HAP-1 (cell line): ENCODE data around the gene LGALS12.

Experiments
- DNase-seq, 2 experiments: peaks; one replicate each; pipeline ENCODE4 v3.0.0-alpha.2; 2016 to 2020; ENCODE audit warnings: low spot score in 2 of 2
- H3K27me3 ChIP-seq: fragments of 250-450 bp; sonication (Bioruptor Pico); 2 replicates; pipeline ENCODE4 v1.5.1; 2020; ENCODE audit warnings: low read depth, mild to moderate bottlenecking, moderate library complexity
- H3K36me3 ChIP-seq: fragments of 250-450 bp; sonication (Bioruptor Pico); replicated peaks from 2 replicates; pipeline ENCODE4 v1.5.1; 2020; ENCODE audit warnings: mild to moderate bottlenecking
- H3K4me1 ChIP-seq: fragments of 250-450 bp; sonication (Bioruptor Pico); 2 replicates; pipeline ENCODE4 v1.5.1; 2020; ENCODE audit warnings: mild to moderate bottlenecking
- H3K4me3 ChIP-seq: fragments of 250-450 bp; sonication (Bioruptor Pico); 2 replicates; pipeline ENCODE4 v1.5.1; 2020; ENCODE audit warnings: mild to moderate bottlenecking, moderate library complexity
- H3K9me3 ChIP-seq: fragments of 250-450 bp; sonication (Bioruptor Pico); 2 replicates; pipeline ENCODE4 v1.5.1; 2020; ENCODE audit warnings: mild to moderate bottlenecking, moderate library complexity
- in situ Hi-C: fragments of 300-500 bp; cut with MboI; formaldehyde crosslinking; loops from 3 replicates; pipeline ENCODE4 v1.14.3; 2020; ENCODE audit warnings: low sequenced_read_pairs, inconsistent platforms, mixed read lengths

Gene LGALS12

GRCh38 chr11:63491636-63492372 is 14.1 kb upstream of the LGALS12 start:
- H3K4me1 ChIP-seq, result peaks cover 31% of the 10 kb centered on the region
- no peaks in the 10 kb centered on the region for H3K27me3 ChIP-seq
- H3K9me3 ChIP-seq, result no peaks in the 10 kb centered on the region
- in situ Hi-C loops, result no loop called here
- no peak for DNase-seq
- H3K36me3 ChIP-seq, result no peaks in the 10 kb centered on the region
- no peak overlapping the region for H3K4me3 ChIP-seq

- Histone ChIP-seq H3K4me3 (no peak overlapping the region), H3K4me1 (peaks cover 31% of the 10 kb centered on the region), H3K27me3 (no peaks in the 10 kb centered on the region), H3K9me3 (peaks cover 1% of the 10 kb centered on the region), H3K36me3 (no peaks in the 10 kb centered on the region)
- no peak for DNase-seq
- in situ Hi-C loops, result no loop called here
These were observed 13.4 kb upstream of the LGALS12 start for GRCh38 chr11:63492441-63492840.

GRCh38 chr11:63493127-63493526 is 12.8 kb upstream of the LGALS12 start:
- no peaks in the 10 kb centered on the region for H3K36me3 ChIP-seq
- H3K9me3 ChIP-seq, result peaks cover 5% of the 10 kb centered on the region
- DNase-seq, result no peak
- no peaks in the 10 kb centered on the region for H3K27me3 ChIP-seq
- peaks cover 31% of the 10 kb centered on the region for H3K4me1 ChIP-seq
- no peak overlapping the region for H3K4me3 ChIP-seq
- in situ Hi-C loops, result no loop called here

GRCh38 chr11:63494975-63495374 is 10.9 kb upstream of the LGALS12 start:
- in situ Hi-C loops, result no loop called here
- no peaks in the 10 kb centered on the region for H3K36me3 ChIP-seq
- no peak overlapping the region for H3K4me3 ChIP-seq
- H3K4me1 ChIP-seq, result peaks cover 17% of the 10 kb centered on the region
- no peaks in the 10 kb centered on the region for H3K27me3 ChIP-seq
- DNase-seq, result no peak
- H3K9me3 ChIP-seq, result peaks cover 5% of the 10 kb centered on the region

GRCh38 chr11:63499874-63500273 is 6.0 kb upstream of the LGALS12 start:
- Histone ChIP-seq H3K4me1 (peaks cover 31% of the 10 kb centered on the region), H3K36me3 (no peaks in the 10 kb centered on the region), H3K27me3 (no peaks in the 10 kb centered on the region), H3K4me3 (no peak overlapping the region), H3K9me3 (peaks cover 15% of the 10 kb centered on the region)
- no peak for DNase-seq
- in situ Hi-C loops, result no loop called here

GRCh38 chr11:63501236-63501635 is 4.6 kb upstream of the LGALS12 start:
- H3K4me3 ChIP-seq, result no peak overlapping the region
- H3K9me3 ChIP-seq, result peaks cover 15% of the 10 kb centered on the region
- in situ Hi-C loops, result no loop called here
- peak; percentile 33 to 83 for DNase-seq
- H3K27me3 ChIP-seq, result no peaks in the 10 kb centered on the region
- no peaks in the 10 kb centered on the region for H3K36me3 ChIP-seq
- peaks cover 31% of the 10 kb centered on the region for H3K4me1 ChIP-seq

- Histone ChIP-seq H3K27me3 (no peaks in the 10 kb centered on the region), H3K9me3 (peaks cover 14% of the 10 kb centered on the region), H3K4me3 (no peak overlapping the region), H3K36me3 (no peaks in the 10 kb centered on the region), H3K4me1 (peaks cover 31% of the 10 kb centered on the region)
- DNase-seq, result no peak
- in situ Hi-C loops, result no loop called here
These were observed 3.5 kb upstream of the LGALS12 start for GRCh38 chr11:63502252-63502820.

- peaks cover 10% of the 10 kb centered on the region for H3K9me3 ChIP-seq
- in situ Hi-C loops, result no loop called here
These were observed 2.4 kb upstream of the LGALS12 start for GRCh38 chr11:63503492-63503891.

GRCh38 chr11:63504054-63504453 is 1.8 kb upstream of the LGALS12 start:
- Histone ChIP-seq H3K4me1 (peaks cover 31% of the 10 kb centered on the region), H3K4me3 (no peak overlapping the region), H3K9me3 (peaks cover 10% of the 10 kb centered on the region), H3K27me3 (no peaks in the 10 kb centered on the region), H3K36me3 (no peaks in the 10 kb centered on the region)
- peak in 1 of 2 experiments; percentile 41 for DNase-seq
- in situ Hi-C loops, result no loop called here

More at GRCh38 chr11:63503492-63503891, 2.4 kb upstream of the LGALS12 start:
- H3K36me3 ChIP-seq, result no peaks in the 10 kb centered on the region
- no peak for DNase-seq
- no peak overlapping the region for H3K4me3 ChIP-seq
- no peaks in the 10 kb centered on the region for H3K27me3 ChIP-seq
- peaks cover 31% of the 10 kb centered on the region for H3K4me1 ChIP-seq

- no peaks in the 10 kb centered on the region for H3K36me3 ChIP-seq
- H3K27me3 ChIP-seq, result no peaks in the 10 kb centered on the region
- in situ Hi-C loops, result no loop called here
- peaks cover 31% of the 10 kb centered on the region for H3K4me1 ChIP-seq
- no peak overlapping the region for H3K4me3 ChIP-seq
- DNase-seq, result no peak
- peaks cover 8% of the 10 kb centered on the region for H3K9me3 ChIP-seq
These were observed 824 bp upstream of the LGALS12 start for GRCh38 chr11:63504933-63505586.

GRCh38 chr11:63506876-63507275 is 992 bp downstream of the LGALS12 start:
- in situ Hi-C loops, result no loop called here
- no peak for DNase-seq
- H3K4me3 ChIP-seq, result no peak overlapping the region
- H3K4me1 ChIP-seq, result peaks cover 19% of the 10 kb centered on the region
- no peaks in the 10 kb centered on the region for H3K27me3 ChIP-seq
- H3K9me3 ChIP-seq, result no peaks in the 10 kb centered on the region; the same call in none of the 2 replicates
- H3K36me3 ChIP-seq, result no peaks in the 10 kb centered on the region

- Histone ChIP-seq H3K27me3 (no peaks in the 10 kb centered on the region), H3K9me3 (no peaks in the 10 kb centered on the region; the same call in none of the 2 replicates), H3K36me3 (no peaks in the 10 kb centered on the region), H3K4me3 (no peak overlapping the region), H3K4me1 (peaks cover 13% of the 10 kb centered on the region)
- in situ Hi-C loops, result no loop called here
- no peak for DNase-seq
These were observed 1.6 kb downstream of the LGALS12 start for GRCh38 chr11:63507511-63507910.

GRCh38 chr11:63508009-63508408 is 2.1 kb downstream of the LGALS12 start:
- no peaks in the 10 kb centered on the region for H3K27me3 ChIP-seq
- H3K4me3 ChIP-seq, result no peak overlapping the region
- H3K4me1 ChIP-seq, result peaks cover 10% of the 10 kb centered on the region
- peak; percentile 49 to 73 for DNase-seq
- no peaks in the 10 kb centered on the region; the same call in none of the 2 replicates for H3K9me3 ChIP-seq
- in situ Hi-C loops, result no loop called here
- no peaks in the 10 kb centered on the region for H3K36me3 ChIP-seq

GRCh38 chr11:63508745-63509144 is 2.9 kb downstream of the LGALS12 start:
- H3K4me1 ChIP-seq, result peaks cover 7% of the 10 kb centered on the region
- no peak for DNase-seq
- H3K36me3 ChIP-seq, result no peaks in the 10 kb centered on the region
- H3K9me3 ChIP-seq, result no peaks in the 10 kb centered on the region; the same call in 1 of the 2 replicates
- in situ Hi-C loops, result no loop called here
- H3K4me3 ChIP-seq, result no peak overlapping the region
- H3K27me3 ChIP-seq, result no peaks in the 10 kb centered on the region
